Measurements from ENCODE around the gene FAM83E.
A peak's percentile ranks its signal among the peaks of the same experiment; 100 is the strongest.
"Not testable (repeated sequence)": the region's sequence is repeated elsewhere in the genome, so short reads cannot be mapped to it uniquely, and the experiment has no call there.

FAM83E gene

DNA sequence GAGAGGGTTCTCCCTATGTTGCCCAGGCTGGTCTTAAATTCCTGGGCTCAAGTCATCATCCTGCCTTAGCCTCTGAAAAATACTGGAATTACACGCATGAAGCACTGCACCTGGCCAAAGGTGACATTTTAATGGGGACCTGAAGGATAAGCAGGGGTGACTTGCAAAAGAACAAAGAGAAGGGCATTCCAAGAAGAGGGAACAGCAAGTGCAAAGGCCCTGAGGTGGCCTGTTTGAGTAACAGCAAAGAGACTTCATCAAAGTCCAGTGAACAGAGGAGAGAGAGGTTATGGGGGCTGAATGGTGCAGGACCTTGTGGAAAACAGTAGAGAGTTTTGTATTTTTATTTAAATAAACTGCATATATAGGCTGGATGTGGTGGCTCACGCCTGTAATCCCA is 27.0 kb upstream of the FAM83E start:
- no peak for DNase-seq (ENCODE audit: low read depth in 2 of 2)

DNA sequence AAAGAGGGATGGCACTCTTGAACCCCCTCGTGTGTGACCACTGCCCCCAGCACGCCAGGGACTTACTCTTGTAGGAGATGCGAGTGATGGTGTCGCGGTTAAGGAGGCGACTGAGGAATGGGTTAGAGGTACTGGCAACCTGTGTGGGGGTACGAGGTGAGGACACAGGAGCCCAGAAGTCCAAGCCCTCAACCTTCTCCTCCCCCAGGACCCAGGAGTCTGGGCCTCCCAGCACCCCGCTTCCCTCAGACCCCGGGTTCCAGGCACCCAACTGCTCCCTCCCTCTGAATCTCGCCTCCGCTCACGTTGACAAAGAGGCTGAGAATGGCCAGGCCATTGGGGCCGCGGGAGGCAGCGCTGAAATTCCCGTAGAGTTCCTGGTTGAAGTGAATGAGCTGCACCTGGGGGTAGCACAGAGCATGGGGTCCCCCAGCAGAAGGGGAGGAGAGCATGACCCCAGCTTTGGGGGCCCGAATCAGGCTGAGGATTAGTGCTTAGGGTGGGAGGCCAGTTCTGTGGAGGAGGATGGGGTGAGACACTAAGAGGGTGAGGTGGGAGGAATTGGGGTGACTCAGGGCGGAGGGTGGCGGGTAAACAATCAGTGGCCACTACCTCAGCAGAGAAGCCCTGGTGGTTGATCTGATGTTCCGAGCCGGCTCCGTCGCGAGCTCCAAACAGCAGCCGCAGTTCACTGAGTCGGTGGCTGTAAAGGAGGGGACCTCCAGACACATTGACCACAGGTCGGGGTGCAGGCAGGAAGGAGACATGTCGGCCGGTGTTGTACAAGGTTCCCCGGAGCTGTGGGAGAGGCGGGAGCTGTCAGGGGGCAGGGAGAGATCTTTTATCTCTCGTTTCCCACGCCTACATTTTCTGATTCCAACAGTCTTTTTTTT is 24.9 kb upstream of the FAM83E start:
- no peak for DNase-seq (ENCODE audit: low read depth in 2 of 2)

DNA sequence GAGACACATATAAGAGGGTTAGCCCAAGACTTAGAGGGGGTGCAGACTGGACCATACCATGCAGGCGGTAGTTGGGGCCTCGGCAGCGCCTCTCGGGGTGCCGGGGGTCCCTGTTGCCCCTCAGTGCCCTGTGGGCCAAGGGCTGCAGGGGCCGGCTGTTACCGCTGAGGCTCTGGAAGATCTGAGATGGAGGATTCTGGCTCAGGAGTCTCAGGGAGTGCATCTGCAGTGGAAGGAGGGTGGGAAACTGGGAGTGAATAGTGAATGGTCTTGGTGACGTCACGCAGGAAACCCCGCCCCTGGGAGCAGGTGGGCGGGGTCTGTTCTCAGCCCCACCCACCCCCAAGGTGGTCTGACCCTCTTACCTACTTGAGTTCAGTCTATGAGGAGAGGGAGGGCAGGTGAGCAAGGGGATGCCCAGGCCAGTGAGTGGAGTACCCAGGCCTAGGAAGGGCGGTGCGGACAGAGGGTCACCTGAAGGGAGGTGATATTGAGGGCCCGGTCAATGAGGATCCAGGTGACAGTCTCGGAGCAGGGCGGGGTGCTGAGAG is 24.0 kb upstream of the FAM83E start:
- DNase-seq (ENCODE audit: low read depth in 2 of 2), result no peak

DNA sequence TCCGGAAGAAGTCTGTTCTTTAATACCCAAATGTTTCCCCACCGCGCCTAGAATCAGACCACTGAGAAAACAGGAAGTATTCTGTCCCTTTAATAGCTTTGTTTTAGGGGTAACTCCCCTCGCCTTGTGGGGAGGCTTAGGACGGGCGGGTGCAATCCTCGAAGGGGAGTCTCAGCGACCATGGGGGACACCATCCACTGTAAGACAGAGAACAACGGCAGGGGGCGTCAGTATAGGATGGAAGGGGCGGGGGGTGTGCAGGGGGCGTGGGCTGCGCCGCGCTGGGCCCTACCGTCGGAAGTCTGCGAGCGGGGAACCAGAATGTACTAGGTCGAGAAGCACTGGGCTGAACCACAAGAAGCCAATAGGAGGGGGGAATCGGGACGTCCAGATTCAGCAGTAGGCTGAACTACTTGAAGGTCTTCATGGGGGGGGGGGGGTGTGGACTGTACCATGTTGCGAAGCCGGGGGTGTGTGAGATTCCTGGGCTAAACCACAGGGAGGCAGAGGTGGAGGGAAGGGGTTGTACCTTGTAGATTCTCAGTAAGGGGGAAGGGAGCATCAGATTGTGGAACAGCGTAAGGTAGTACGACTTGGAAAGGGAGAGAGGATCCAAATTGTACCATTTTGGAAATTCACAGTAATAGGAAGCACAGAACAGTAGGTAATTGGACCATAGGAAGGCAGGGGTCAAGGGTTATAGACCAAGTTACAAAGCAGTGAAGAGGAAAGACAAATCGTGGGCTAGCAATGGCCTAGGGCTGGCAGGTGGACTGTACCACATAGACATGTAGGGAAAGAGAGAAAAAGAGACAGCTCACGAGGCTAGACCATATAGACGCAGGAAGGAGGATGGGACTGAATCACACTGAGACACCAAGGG is 23.3 kb upstream of the FAM83E start:
- peak; percentile 59 to 61 for DNase-seq (ENCODE audit: low read depth in 2 of 2)

DNA sequence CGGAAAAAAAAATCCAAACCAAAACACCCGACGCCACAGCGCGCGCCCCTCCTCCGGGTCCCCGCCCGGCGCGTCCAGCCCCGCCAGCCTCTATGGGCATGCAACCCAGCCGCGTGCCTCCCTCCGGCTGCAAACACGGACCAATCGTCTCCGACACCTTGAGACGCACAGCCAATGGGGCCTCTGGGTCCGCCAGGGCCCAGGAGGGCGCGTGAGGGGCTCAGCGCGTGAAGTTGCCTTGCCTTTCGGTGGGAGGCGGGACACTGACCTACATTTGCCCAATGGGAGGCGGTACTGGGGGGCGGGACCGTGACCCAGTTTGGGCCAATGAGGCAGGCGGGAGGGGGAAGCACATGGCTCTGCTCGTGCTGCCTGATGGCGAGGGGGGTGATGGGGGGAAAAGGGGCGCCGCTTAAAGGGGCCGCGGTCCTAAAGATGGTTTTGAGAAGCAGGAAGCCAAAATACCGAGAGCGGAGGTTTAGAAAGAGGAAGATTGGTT is 22.6 kb upstream of the FAM83E start:
- peak; percentile 97 to 98 for DNase-seq (ENCODE audit: low read depth in 2 of 2)

DNA sequence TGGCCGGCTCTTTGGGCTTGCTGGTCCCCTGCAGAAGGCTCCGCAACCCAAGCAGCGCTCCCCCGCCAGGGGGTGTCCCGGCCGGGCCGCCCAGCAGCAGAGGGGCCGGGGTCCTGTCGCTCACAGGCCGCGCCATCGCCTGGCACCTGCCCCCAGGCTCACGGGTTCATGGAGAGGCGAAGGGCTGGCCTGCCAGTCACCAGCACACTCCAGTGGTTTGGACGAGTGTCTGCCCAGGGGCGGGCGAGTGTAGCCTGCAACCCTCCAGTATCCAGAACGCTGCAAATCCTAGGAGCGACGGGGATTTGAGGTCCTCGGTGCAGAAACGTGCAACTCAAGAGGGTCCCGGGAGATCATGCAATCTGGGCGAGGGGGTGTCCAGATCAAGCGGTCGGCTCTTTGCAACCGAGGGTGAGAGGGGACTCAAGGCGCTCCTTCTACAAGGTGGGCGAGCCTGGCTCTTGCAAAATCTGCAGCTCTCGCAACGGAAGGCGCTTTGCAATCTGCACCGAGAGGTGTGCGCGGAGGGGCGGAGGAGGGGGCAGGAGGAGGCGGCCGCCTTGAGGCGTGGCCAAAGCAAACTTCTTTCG is 22.1 kb upstream of the FAM83E start, which contains the start of gene DBP:
DBP (minus strand) TSS at position 521 of the 590 bp plus-strand sequence; CDS start at position 136, 385 bp downstream.
- no peak for DNase-seq (ENCODE audit: low read depth in 2 of 2)

DNA sequence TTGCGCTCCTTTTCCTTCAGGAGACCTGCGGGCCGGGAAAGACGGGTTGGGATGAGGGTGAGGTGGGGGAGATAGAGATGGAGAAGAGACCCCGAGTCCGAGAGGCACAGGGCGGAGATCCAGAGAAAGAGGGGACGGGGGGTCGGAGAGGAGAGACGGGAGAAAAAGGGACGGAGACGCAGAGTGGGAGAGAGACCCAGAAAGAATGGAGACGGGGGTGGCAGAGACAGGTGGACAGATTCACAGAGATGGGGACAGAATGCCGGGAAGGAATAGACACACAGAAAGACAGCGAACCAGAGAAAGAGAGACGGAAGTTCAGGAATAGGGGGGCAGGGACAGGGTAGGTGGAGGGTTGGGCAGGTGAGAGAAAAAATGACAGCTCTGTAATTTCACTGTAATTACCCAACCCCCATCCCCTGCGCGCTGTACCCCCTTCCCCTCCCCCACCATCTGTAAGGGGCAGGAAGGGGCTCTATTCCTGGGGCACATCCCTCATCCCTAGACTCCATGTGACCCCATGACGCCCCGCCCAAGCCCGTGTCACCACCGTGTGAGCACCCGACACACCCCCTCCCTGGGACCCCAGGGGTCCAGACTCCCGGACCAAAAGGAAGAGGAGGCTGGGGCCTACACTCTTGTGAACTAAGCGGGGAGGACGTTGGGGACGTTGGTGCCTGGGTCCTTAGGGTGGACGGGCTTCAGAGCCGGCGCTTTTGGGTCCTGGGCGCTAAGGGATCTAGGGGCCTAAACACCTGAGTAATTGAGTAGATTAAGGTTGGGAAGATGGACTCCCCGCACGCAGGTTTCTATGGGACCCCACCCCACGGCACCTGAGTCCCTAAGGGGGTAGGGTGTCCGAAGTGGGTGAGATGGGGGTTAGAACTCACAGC is 21.3 kb upstream of the FAM83E start:
- no peak for DNase-seq (ENCODE audit: low read depth in 2 of 2)

DNA sequence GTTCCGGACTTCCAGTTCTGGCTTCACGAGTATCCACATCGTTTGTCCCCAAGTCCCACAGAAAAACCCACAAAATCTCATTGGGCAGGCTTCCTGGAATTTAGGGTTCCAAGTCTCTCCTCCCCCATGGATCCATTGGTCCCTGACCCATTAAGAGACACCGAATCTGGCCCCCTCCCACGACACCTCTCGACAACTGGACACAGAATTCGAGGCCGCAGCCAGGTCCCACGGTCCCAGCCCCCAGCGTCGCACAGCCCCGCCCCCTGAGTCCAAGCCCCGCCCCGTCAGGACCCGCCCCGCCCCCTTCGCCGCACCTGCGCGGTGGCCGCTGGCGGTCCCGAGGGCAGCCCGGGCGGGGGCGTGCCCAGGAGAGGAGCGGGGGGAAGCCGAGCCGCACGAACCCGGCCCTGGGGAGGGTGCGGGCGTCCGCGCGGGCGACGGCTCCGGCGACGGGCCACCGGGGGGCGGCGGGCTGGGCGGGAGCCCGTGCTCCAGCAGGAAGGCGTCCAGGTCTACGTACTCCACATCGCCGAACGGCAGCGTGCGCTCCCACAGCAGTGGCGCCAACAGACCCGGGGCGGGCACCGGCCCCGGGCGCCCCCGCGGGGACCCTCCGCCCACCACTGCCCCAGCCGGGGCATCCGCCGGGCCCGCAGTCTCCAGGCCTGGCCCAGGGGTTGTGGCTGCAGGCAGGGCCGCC is 20.5 kb upstream of the FAM83E start:
- DNase-seq (ENCODE audit: low read depth in 2 of 2), result peak; percentile 63 to 64

DNA sequence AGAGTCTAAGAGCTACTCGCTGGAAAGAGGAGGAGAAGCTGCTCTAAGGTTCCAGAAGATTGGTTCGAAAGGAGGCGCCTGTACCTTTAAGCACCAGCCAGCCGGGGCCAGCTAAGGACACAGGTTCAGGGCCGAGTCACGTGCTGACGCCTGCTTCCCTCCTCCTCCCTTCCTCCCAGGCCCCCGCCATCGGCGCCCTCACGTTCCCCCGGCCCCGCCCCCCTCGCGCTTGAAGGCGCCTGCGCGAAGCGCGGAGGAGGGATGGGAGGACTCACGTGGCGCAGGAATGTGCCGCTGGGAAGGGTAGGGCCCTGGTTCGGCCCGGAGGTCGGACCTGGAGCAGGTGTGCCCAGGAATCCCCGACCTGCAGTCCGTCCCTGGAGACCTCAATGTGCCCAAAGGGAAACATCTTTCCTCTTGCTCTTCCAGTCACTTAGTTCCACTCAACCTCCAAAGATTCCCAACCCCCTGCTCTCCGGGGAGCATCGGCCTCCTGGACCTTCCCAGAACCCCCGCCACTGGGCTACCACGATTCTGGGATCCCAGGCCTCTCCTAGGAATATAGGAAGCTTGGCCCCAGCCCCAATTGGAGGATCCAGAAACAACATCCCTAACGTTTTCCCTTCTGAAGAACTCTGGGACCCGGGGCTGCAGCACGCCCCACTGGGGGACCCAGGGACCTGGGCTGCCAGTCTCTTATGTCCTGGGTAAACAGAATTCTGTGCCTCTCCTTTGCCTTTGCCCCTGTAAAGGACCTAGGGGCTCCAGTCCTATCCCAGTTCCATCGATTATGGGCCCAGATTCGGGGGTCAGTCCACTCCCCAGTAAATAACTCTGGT is 19.8 kb upstream of the FAM83E start:
- DNase-seq (ENCODE audit: low read depth in 2 of 2), result peak; percentile 89 to 94

DNA sequence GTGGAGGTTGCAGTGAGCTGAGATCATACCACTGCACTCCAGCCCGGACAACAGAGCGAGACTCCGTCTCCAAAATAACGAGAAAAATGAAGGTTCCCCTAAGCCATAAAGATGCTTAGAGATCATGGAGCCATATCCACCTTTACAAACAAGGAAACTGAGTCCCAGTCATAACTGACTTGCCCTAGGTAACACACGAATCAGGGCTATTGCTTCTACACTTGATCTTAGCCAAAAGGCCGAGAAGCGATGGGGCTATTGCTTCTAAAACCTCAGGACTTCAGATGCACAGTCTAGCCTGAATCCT is 19.1 kb upstream of the FAM83E start:
- no peak for DNase-seq (ENCODE audit: low read depth in 2 of 2)

DNA sequence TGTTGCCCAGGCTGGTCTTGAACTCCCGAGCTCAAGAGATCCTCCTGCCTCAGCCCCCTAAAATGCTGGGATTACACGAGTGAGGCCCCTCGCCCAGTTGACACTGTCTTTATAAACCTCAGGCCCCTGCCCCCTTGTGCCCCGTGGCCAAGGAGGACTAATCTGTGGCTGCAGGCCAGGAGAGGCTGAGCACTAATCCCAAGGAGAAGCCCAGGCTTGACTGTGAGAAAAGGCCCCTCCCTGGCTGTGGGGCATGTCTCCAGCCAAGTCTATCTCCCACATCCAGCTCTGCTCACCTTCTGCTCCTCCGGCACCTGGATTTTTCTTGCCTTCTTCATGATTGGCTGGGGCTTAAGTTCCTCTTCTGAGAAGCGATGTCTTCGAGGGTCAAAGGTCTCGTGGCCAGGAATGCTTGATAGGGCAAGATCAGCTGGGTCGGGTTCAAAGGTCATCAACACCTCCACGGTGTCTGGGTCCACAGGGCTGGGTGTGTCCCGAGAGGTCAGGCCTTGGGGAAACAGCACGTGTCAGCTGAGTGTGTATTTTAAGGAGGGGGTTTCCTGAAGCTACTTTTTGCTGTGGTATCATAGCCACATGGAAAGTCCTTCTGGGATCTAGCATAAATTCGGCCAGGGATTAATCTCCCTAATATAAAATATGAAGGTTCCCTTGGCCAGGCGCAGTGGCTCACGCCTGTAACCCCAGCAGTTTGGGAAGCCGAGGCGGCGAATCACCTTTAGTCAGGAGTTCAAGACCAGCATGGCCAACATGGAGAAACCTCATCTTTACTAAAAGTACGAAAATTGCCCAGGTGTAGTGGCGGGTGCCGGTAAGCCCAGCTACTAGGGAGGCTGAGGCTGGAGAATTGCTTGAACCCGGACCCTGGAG is 18.5 kb upstream of the FAM83E start:
- DNase-seq (ENCODE audit: low read depth in 2 of 2), result no peak

DNA sequence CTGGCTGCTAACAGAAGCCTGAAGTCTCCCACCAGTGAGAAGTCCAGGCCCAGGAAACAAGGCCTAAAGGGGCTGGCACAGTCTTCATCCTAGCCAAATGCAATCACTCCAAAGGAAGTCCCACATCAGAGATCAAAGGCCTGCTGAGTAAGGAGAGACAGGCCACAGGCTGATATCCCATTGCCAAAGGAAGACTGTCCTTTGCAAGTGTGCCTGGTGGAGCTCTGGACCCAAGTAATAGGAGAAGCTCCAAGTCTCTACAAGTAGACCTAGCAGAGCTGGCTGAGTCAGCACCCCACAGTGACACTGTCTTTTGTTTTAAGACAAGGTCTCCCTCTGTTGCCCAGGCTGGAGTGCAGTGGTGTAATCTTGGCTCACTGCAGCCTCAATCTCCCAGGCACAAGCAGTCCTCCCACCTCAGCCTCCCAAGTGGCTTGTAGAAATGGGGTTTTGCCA is 17.8 kb upstream of the FAM83E start:
- DNase-seq (ENCODE audit: low read depth in 2 of 2), result no peak

DNA sequence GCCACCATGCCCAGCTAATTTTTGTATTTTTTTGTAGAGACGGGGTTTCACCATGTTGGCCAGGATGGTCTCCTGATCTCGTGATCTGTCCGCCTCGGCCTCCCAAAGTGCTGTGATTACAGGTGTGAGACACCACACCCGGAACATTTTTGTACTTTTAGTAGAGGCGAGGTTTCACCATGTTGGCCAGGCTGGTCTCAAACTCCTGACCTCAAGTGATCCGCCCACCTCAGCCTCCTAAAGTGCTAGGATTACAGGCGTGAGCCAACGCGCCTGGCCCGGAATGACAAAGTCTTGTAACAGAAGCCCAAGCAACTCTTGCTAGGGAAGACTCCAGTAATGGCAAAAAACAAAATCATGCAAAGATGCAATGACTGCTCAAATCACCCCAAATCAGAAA is 17.4 kb upstream of the FAM83E start:
- not testable (repeated sequence) for DNase-seq (ENCODE audit: low read depth in 2 of 2)

DNA sequence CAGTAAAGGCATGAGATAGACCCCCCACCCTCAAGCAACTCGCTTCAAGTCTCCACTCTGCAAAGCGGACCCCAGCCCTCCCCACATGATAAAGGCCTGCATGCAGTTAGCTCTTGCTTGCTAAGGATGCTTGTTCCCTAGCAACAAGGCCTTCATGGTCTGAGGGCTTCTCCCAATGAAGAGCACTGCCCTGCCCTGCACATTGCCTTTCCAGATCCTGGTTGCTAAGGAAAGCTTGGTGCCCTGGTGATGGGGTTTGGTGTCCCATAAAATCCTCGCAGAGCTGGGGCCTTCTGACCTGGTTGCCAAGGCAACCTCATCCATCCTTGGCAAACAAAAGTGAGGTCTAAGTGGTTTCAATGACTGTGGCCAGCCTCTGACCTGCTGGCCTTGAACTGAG is 16.3 kb upstream of the FAM83E start:
- no peak for DNase-seq (ENCODE audit: low read depth in 2 of 2)

DNA sequence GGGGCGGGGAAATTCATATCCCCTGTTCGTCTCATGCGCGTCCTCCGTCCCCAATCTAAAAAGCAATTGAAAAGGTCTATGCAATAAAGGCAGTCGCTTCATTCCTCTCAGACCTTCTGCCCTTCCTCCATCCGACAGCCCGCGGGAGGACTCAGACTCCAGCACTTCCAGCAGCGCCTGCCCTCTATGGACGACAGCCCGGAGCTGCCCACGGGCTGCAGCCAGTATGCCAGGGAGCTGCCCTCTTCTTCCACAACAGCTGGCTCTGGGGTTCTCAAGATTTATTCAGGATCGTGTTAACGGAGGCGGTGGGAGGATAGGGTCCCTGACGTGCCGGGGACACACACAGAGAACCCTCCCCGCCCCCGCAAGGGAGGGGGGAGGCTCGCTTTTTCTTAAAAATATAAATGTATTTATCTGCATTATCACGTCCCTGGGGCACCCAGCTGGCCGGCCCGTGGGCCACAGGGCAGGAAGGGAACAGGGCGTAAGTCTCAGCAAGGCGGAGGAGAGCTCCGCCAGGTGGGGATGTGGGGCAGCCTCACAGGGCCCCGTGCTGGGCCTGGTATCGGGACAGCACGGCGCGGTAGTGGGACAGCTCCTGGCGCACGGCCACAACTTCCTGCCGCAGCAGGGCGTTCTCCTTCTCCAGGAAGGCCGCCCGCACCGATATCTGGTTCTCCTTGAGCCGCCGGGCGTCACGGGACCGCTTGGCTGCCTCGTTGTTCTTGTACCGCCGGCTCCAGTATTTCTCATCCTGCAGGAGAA is 15.6 kb upstream of the FAM83E start:
- DNase-seq (ENCODE audit: low read depth in 2 of 2), result no peak

DNA sequence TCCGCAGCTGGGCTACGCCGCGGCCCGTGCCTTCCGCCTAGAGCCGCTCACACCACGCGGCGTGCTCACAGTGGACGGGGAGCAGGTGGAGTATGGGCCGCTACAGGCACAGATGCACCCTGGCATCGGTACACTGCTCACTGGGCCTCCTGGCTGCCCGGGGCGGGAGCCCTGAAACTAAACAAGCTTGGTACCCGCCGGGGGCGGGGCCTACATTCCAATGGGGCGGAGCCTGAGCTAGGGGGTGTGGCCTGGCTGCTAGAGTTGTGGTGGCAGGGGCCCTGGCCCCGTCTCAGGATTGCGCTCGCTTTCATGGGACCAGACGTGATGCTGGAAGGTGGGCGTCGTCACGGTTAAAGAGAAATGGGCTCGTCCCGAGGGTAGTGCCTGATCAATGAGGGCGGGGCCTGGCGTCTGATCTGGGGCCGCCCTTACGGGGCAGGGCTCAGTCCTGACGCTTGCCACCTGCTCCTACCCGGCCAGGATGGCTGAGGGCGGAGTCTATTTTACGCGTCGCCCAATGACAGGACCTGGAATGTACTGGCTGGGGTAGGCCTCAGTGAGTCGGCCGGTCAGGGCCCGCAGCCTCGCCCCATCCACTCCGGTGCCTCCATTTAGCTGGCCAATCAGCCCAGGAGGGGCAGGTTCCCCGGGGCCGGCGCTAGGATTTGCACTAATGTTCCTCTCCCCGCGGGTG is 14.9 kb upstream of the FAM83E start:
- no peak for DNase-seq (ENCODE audit: low read depth in 2 of 2)

DNA sequence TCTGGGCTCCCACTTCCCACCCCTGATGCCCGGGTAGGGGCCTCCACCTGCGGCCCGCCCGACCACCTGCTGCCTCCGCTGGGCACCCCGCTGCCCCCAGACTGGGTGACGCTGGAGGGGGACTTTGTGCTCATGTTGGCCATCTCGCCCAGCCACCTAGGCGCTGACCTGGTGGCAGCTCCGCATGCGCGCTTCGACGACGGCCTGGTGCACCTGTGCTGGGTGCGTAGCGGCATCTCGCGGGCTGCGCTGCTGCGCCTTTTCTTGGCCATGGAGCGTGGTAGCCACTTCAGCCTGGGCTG is 14.4 kb upstream of the FAM83E start:
- no peak for DNase-seq (ENCODE audit: low read depth in 2 of 2)

Data from stimulated activated CD4-positive, alpha-beta T cell treated with anti-CD3 and anti-CD28 coated beads, Interleukin-12 subunit alpha, Interleukin-12 subunit beta, amount 100 ng/mL, for 24 hours (primary cell).